Mucosa of descending colon (tissue), 3 donors: ENCODE data around the gene ULK2. TPM values are rescaled to one million over a fixed set of nuclear protein-coding genes. Genes with fewer than 3 reads are reported as not detected.
"Not testable (repeated sequence)": the region's sequence is repeated elsewhere in the genome, so short reads cannot be mapped to it uniquely, and the experiment has no call there.

Experiments used
- ATAC-seq: fragments of 200-7000 bp; cut with Tn5 transposase; one replicate; pipeline ENCODE4 v1.9.1; 2020; ENCODE audit warnings: mild to moderate bottlenecking, moderate library complexity
- DNase-seq, 3 donors: peaks; one replicate each; pipeline ENCODE4 v3.0.0-alpha.2; 2020
- H3K36me3 ChIP-seq: fragments of 200-600 bp; one replicate; pipeline ENCODE4 v1.8.0; 2021; ENCODE audit warnings: low read depth, mild to moderate bottlenecking
- H3K4me1 ChIP-seq: fragments of 200-600 bp; one replicate; pipeline ENCODE4 v1.8.0; 2021; ENCODE audit warnings: low read depth, mild to moderate bottlenecking
- H3K4me3 ChIP-seq: fragments of 200-600 bp; one replicate; pipeline ENCODE4 v1.8.0; 2021; ENCODE audit warnings: mild to moderate bottlenecking
- H3K9me3 ChIP-seq: fragments of 200-600 bp; one replicate; pipeline ENCODE4 v1.8.0; 2021; ENCODE audit warnings: mild to moderate bottlenecking
- CTCF ChIP-seq: fragments of 200-600 bp; IDR thresholded peaks from one replicate; pipeline ENCODE4 v1.8.0; 2022; ENCODE audit warnings: antibody characterized with exemption, mild to moderate bottlenecking
- intact Hi-C, 2 donors: fragments of 100-400 bp; cut with DNase I in 1 of 2; cut with micrococcal nuclease in 1 of 2; formaldehyde crosslinking; loops; one replicate each; pipeline versions ENCODE4 v1.11.0 to v1.11.1; 2022; cut with DNase I, micrococcal nuclease
- total RNA-seq, 3 donors: library from RNA; stranded (reverse); fragmentation: NEBNext Ultra II Directional in 2 of 3; extraction: Animal tissue kit (Norgen Biotek cat#: 25700) in 2 of 3; gene quantifications; one replicate each; pipeline versions ENCODE4 v1.2.1 to v1.2.4, GENCODE V29; 2021 to 2023
- donor health status: DM: no; HTN: no; CAD: no; lungs with moderate emphysema.
- donor health status: DM: no; HTN: no; CAD: no.
- donor health status: DM: no; HTN: yes; CAD: no.

ULK2 gene
- total RNA-seq, 3 donors from 2014 or later, result 6.7 to 29.8 (median 8.5) TPM

DNA sequence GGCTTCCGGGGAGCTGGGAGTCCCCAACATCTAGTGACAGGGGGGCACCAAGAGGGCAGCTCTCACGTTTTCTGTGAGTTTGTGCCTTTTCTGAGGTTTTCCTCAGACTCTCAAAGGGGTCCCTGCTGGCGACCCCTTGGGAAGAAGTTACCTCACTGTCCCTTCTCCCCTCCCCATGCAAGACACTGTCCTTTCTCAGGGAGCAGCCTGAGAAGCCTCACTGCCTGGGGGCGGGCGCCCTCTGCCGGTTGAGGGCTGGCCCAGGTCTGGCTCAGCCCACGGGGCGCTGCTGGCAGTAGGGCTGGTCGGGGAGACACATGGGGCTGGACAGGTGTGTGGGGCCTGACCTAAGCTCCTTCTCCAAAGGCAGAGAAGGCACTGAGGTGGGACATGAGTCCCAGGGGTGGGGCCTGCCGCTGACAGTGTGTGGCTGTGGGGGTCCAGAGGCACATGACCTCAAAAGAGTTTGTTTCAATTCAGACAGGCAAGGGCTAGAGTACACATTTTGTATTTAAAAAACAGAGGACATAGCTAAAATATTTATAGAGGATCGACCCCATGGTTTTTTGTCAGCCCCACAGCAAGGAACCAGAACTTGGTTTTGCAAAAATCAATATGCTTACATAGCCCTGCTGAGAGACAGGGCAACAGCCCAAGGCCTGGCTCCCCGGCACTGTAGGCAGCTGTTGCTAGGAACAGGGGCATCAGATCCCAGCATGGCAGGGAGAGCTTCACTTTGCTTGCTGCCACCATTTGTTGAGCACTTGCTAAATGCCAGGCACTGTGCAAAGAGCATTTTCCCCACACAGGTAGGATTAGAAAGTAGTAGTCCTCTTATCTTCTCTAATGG is 101.1 kb downstream of the ULK2 start:
- Histone ChIP-seq H3K4me1 (no peaks in the 10 kb centered on the region), H3K9me3 (no peaks in the 10 kb centered on the region), H3K36me3 (no peaks in the 10 kb centered on the region), H3K4me3 (no peak overlapping the region)
- intact Hi-C loops, result loop anchor here (5.0 to 10.0 kb wide), 2 partner anchors 254 to 402 kb away; partner anchors contain the start of gene B9D1 (in 2 of the 2)
- peak; percentile 85 for TF ChIP-seq CTCF
- peak; percentile 94 for ATAC-seq
- peak in 2 of 3 donors; percentile 87 to 90 for DNase-seq

DNA sequence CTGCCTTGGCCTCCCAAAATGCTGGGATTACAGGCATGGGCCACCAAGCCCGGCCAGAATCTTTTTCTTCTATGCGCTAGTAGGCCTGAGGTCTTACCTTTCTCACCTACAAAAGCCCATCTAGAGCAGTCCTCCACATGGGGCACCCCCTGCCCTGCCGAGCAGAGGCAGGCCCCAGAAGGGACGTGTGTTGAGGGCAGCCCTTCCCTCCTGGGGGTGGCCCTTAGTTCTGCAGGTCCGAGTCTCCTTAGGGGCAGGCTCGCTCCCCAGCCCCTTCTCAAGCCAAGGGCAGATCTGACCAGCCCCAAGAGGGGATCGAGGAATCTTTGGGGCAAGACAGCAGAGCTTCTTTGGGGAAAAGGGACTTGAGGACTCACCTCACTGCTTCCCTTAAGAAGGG is 101.7 kb downstream of the ULK2 start:
- TF ChIP-seq CTCF, result no peak
- Histone ChIP-seq H3K9me3 (no peaks in the 10 kb centered on the region), H3K36me3 (no peaks in the 10 kb centered on the region), H3K4me1 (no peaks in the 10 kb centered on the region), H3K4me3 (no peak overlapping the region)
- ATAC-seq, result peak; percentile 10
- no peak for DNase-seq
- intact Hi-C loops, result loop anchor here (5.0 to 10.0 kb wide), 2 partner anchors 254 to 401 kb away; partner anchors contain the start of gene B9D1 (in 2 of the 2)

GRCh38 chr17:19763991-19764390 is 103.7 kb downstream of the ULK2 start:
- intact Hi-C loops, result loop anchor here (5.0 to 10.0 kb wide), 2 partner anchors 247 to 399 kb away; partner anchors contain the start of gene B9D1 (in 2 of the 2)
- not testable (repeated sequence) for H3K9me3 ChIP-seq, DNase-seq, H3K4me1 ChIP-seq, H3K4me3 ChIP-seq, ATAC-seq, H3K36me3 ChIP-seq

- intact Hi-C loops, result loop anchor here (5.0 to 10.0 kb wide), 2 partner anchors 246 to 399 kb away; partner anchors contain the start of gene B9D1 (in 2 of the 2)
- DNase-seq, result no peak
These were observed 104.3 kb downstream of the ULK2 start for GRCh38 chr17:19763416-19763815.

DNA sequence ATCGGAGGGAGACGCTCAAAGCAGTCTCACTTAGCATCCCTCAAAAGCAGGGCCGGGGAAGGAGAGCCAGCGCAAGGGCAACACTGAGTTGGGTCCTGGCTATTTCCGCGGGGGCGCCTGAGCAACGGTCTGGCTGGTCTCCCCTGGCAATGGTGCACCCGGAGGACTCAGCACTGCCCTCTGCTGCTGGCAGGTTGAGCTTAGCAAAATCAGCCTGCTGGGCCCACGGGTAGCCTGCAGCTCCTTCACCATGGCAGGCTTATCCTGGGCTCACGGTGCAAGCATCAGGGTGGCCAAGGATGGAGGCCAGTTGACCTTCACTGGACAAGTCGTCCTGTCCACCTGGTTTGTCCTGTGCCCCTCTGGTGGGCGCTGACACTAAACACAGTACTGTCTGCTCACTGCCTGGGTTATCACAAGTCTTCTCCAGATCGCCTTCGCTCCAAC is 105.2 kb downstream of the ULK2 start:
- H3K36me3 ChIP-seq, result no peaks in the 10 kb centered on the region
- peak; percentile 57 for TF ChIP-seq CTCF
- ATAC-seq, result peak; percentile 64
- no peaks in the 10 kb centered on the region for H3K9me3 ChIP-seq
- H3K4me1 ChIP-seq, result no peaks in the 10 kb centered on the region
- intact Hi-C loops, result loop anchor here (5.0 to 10.0 kb wide), 2 partner anchors 245 to 398 kb away; partner anchors contain the start of gene B9D1 (in 2 of the 2)
- DNase-seq, result peak in 2 of 3 donors; percentile 81 to 84
- no peak overlapping the region for H3K4me3 ChIP-seq

More at GRCh38 chr17:19763416-19763815, 104.3 kb downstream of the ULK2 start:
- ATAC-seq, result no peak
- no peak for TF ChIP-seq CTCF
- no peaks in the 10 kb centered on the region for H3K36me3 ChIP-seq
- H3K9me3 ChIP-seq, result no peaks in the 10 kb centered on the region
- H3K4me1 ChIP-seq, result no peaks in the 10 kb centered on the region
- no peak overlapping the region for H3K4me3 ChIP-seq

- Histone ChIP-seq H3K4me3 (no peak overlapping the region), H3K9me3 (no peaks in the 10 kb centered on the region), H3K4me1 (no peaks in the 10 kb centered on the region), H3K36me3 (no peaks in the 10 kb centered on the region)
- ATAC-seq (no peak), DNase-seq (no peak)
- no peak for TF ChIP-seq CTCF
- intact Hi-C loops, result loop anchor here (5.0 to 10.0 kb wide), 2 partner anchors 243 to 396 kb away; partner anchors contain the start of gene B9D1 (in 2 of the 2)
These were observed 107.0 kb downstream of the ULK2 start for GRCh38 chr17:19760746-19761145.
